ENCODE measurements around the gene UNC13D.
A peak's percentile ranks its signal among the peaks of the same experiment; 100 is the strongest.
"Not testable (repeated sequence)": the region's sequence is repeated elsewhere in the genome, so short reads cannot be mapped to it uniquely, and the experiment has no call there.

GRCh38 chr17:75864887-75865286 lies 20.7 kb upstream of the UNC13D start:
- TF ChIP-seq CTCF, POLR2A (IDR thresholded peaks at IDR 0.05): not testable (repeated sequence)
- peak in 1 of 2 donors; percentile 1 for TF ChIP-seq POLR2AphosphoS5 (IDR thresholded peaks at IDR 0.05; ENCODE audit: insufficient read depth in 1 of 2, low read depth in 1 of 2)
